ENCODE measurements around the gene PLEKHA6.

- TF ChIP-seq CEBPB (IDR thresholded peaks at IDR 0.05; ENCODE audit: low read depth, low read length) (no peak), CTCF (conservative IDR thresholded peaks at IDR 0.05; ENCODE audit: low read depth, low read length) (no peak), RAD21 (IDR thresholded peaks at IDR 0.05; ENCODE audit: low read length) (no peak), MAFK (IDR thresholded peaks at IDR 0.05; ENCODE audit: low read depth, low read length) (no peak), NFE2L2 (IDR thresholded peaks at IDR 0.05; ENCODE audit: low read depth, low read length) (no peak), FOS (IDR thresholded peaks at IDR 0.05; ENCODE audit: low read depth, low read length) (no peak), RCOR1 (IDR thresholded peaks at IDR 0.05; ENCODE audit: insufficient replicate concordance, low read length) (no peak), RFX5 (IDR thresholded peaks at IDR 0.05; ENCODE audit: low read depth, low read length) (no peak), USF2 (IDR thresholded peaks at IDR 0.05; ENCODE audit: low read depth, low read length) (no peak), POLR2A (IDR thresholded peaks at IDR 0.05; ENCODE audit: low read depth, low read length) (no peak), MAZ (IDR thresholded peaks at IDR 0.05; ENCODE audit: borderline replicate concordance, low read depth, low read length) (no peak)
Observed at GRCh38 chr1:204404629-204405028, 44.9 kb upstream of the PLEKHA6 start.

All from IMR-90 (cell line).